HG03095 (cell line): ENCODE data around the gene CDKAL1.
"Not testable (repeated sequence)": the region's sequence is repeated elsewhere in the genome, so short reads cannot be mapped to it uniquely, and the experiment has no call there.

Experiments
- ATAC-seq: cut with Tn5 transposase; IDR thresholded peaks from one replicate; pipeline ENCODE4 v1.9.1; 2021; ENCODE audit warnings: moderate library complexity; ENCODE audit not compliant: unreplicated experiment

Gene CDKAL1

GRCh38 chr6:21187485-21187884 lies 653.2 kb downstream of the CDKAL1 start:
- no peak for ATAC-seq

- ATAC-seq: no peak
Observed at GRCh38 chr6:21188505-21189223, 654.4 kb downstream of the CDKAL1 start.

GRCh38 chr6:21189759-21190158 lies 655.5 kb downstream of the CDKAL1 start:
- ATAC-seq: no peak

- no peak for ATAC-seq
Observed at GRCh38 chr6:21190701-21191100, 656.4 kb downstream of the CDKAL1 start.

DNA sequence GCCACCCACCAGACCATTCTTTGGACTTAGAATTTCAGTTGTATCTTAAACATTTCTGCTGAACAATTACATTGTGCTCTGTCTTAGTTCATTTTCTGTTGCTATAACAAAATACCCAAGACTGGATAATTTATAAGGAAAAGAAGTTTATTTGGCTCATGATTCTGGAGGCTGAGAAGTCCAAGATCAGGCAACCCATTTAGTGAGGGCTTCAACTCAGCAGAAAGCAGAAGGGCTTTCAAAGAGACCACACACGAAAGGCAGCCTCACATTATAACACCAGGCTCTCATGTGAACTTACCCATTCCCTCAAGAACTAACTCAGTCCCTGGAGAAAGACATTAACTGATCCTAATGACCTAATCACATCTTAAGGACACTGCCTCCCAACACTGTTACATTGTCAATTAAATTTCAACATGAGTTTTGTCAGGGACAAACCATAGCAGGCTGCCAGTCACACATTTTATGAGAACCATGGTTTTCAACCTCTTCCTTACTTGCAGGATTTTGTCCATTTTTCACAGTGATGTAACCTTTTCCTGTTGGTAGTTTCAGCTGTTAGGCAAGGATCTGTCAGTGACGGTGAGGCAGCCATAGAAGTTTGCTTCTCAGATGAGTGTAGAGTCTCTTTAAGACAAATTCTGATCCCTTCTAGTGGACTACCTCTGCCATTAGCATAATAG lies 659.7 kb downstream of the CDKAL1 start:
- ATAC-seq: no peak

- not testable (repeated sequence) for ATAC-seq
Observed at GRCh38 chr6:21195301-21195700, 661.0 kb downstream of the CDKAL1 start.

GRCh38 chr6:21198032-21198640 lies 663.9 kb downstream of the CDKAL1 start:
- ATAC-seq: no peak

GRCh38 chr6:21199262-21199661 lies 665.0 kb downstream of the CDKAL1 start:
- ATAC-seq: no peak

DNA sequence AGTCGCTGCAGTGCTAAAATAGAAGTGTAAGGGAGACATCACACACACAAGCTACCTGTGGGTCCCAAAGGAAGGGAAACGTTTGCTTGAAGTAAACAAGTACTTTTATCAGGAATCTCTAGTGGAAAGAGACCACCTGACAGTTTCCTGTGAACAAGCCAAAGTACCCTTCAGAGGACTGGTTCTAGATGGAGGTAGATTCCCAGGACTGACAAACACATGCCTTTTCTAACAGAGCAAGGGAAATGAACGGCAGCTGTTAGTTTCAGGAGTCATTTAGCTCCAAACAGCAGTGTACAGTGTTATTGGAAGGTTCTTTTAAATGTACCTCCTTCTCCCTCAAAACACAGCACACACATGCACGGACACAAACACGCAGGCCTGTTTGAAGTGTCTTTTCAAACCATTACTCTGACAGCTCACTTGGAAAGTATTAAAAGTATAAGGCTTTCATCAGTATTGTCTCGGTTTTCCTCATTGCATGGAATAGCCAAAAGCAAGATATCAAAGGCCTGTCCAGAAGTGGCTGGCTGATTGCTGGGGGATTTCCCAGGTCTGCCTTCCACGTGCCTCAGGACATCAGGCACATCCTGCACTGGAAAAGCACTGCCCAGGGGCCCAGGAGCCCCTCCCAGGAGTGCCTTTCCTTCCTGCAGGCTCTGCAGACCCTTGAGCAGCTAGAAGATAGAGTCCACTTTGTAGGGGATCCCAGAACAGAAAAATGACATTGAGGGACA lies 666.0 kb downstream of the CDKAL1 start:
- no peak for ATAC-seq

GRCh38 chr6:21201187-21201586 lies 666.9 kb downstream of the CDKAL1 start:
- no peak for ATAC-seq

- ATAC-seq: no peak
Observed at GRCh38 chr6:21201637-21202350, 667.5 kb downstream of the CDKAL1 start.

GRCh38 chr6:21202521-21202920 lies 668.3 kb downstream of the CDKAL1 start:
- no peak for ATAC-seq

- no peak for ATAC-seq
Observed at GRCh38 chr6:21204951-21205350, 670.7 kb downstream of the CDKAL1 start.

- ATAC-seq: no peak
Observed at GRCh38 chr6:21208081-21208795, 674.0 kb downstream of the CDKAL1 start.

- ATAC-seq: no peak
Observed at GRCh38 chr6:21208796-21209186, 674.5 kb downstream of the CDKAL1 start.

- peak; percentile 65 for ATAC-seq
Observed at GRCh38 chr6:21213492-21213891, 679.2 kb downstream of the CDKAL1 start.

DNA sequence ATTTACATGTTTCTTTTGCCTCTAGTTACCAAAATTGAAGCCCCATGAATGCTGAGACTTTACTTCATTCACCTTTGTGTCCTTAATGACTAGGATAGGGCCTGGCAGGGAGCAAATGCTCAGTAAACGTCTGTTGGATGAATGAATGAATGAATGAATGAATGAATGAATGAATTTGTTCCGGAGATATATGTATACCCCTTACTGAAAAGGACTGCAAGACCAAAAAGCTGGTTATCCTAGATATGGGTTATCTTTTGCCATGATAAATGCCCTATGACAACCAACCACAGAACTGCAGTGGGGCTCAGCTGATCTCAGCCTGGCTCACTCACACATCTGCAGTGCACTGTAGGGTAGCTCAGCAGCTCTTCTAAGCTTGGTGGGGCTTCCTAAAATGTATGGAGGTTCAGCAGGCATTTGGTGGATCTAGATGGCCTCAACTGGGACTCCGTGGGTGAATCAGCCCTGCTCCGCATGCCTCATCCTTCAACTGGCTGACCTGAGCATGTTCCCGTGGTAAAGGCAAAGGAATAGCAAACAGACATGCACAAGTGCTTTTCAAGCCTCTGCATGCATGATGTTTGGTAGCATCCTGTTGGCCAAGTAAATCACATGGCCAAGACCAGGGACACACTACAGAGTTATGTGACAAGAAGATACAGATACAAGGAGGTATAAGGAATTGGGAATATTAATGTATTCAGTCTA lies 680.6 kb downstream of the CDKAL1 start:
- no peak for ATAC-seq

DNA sequence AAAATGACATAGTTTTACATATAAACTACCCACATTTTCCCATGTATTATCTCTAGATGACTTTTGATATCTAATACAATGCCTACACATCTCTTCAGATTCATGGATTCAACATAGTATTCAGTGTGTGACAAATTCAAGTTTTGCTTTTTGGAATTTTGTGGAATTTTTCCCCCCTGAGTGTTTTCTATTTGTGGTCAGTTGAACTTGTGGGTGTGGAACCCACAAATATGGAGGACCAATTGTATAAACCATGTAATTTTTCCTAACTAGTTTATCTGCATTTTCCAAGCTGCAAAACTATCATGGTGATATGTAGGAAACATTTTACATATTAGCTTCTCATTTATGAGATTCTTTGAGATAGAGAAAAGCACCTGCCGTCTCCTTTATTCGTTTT lies 685.0 kb downstream of the CDKAL1 start:
- no peak for ATAC-seq

GRCh38 chr6:21219856-21220255 lies 685.6 kb downstream of the CDKAL1 start:
- no peak for ATAC-seq
